Measurements from ENCODE around the gene ITGA7. TPM values are rescaled to one million over a fixed set of nuclear protein-coding genes. Genes with fewer than 3 reads are reported as not detected.

Gene ITGA7
- polyA plus RNA-seq, 1 experiment: 11.6 TPM

- no peaks in the 10 kb centered on the region for H3K36me3 ChIP-seq (ENCODE audit: control insufficient read depth, insufficient read depth, low read length)
- no peak for TF ChIP-seq CTCF (IDR thresholded peaks at IDR 0.05; ENCODE audit: insufficient read depth, low read depth, low read length)
- no peak for DNase-seq (ENCODE audit: low read depth)
- ChIA-PET POLR2A (no interaction called here), CTCF (interaction anchor here (0.7 to 3.3 kb wide), 5 partner anchors 11 to 196 kb away, joined by 3 to 13 read pairs (median 4); a partner anchor contains a TSS)
- no peaks in the 10 kb centered on the region for H3K27me3 ChIP-seq (ENCODE audit: control insufficient read depth, insufficient read depth, low read length)
- H3K4me3 ChIP-seq (ENCODE audit: low read depth, low read length): peak overlapping the region; percentile 74
Observed at GRCh38 chr12:55717011-55718007, 9.6 kb upstream of the ITGA7 start.

GRCh38 chr12:55716582-55716957 lies 8.9 kb upstream of the ITGA7 start:
- ChIA-PET POLR2A (no interaction called here), CTCF (interaction anchor here (0.7 to 3.3 kb wide), 5 partner anchors 10 to 197 kb away, joined by 3 to 13 read pairs (median 4); a partner anchor contains a TSS)
- Histone ChIP-seq H3K27me3 (ENCODE audit: control insufficient read depth, insufficient read depth, low read length) (no peaks in the 10 kb centered on the region), H3K4me3 (ENCODE audit: low read depth, low read length) (peak overlapping the region; percentile 74), H3K36me3 (ENCODE audit: control insufficient read depth, insufficient read depth, low read length) (no peaks in the 10 kb centered on the region)
- no peak for TF ChIP-seq CTCF (IDR thresholded peaks at IDR 0.05; ENCODE audit: insufficient read depth, low read depth, low read length)
- no peak for DNase-seq (ENCODE audit: low read depth)

- Histone ChIP-seq H3K4me3 (ENCODE audit: low read depth, low read length) (peak within 1 kb of the TSS; percentile 74), H3K36me3 (ENCODE audit: control insufficient read depth, insufficient read depth, low read length) (no peaks in the 10 kb centered on the region), H3K27me3 (ENCODE audit: control insufficient read depth, insufficient read depth, low read length) (no peaks in the 10 kb centered on the region)
- POLR2A ChIA-PET: interaction anchor here (0.7 kb wide), 1 partner anchor 14 kb away, joined by 4 read pairs; no protein-coding TSS in a partner anchor
- CTCF ChIA-PET: interaction anchor here (0.6 to 1.7 kb wide), 5 partner anchors 9 to 1924 kb away, joined by 3 to 4 read pairs (median 3); a partner anchor contains a TSS
- no peak for DNase-seq (ENCODE audit: low read depth)
- TF ChIP-seq CTCF (IDR thresholded peaks at IDR 0.05; ENCODE audit: insufficient read depth, low read depth, low read length): peak; percentile 2; the same call in 1 of the 2 replicates
Observed at GRCh38 chr12:55715833-55716581, 8.3 kb upstream of the ITGA7 start, which contains the start of gene BLOC1S1. Gene BLOC1S1, plus strand, starts transcription at chr12:55716046. Its CDS starts 6 bp downstream, at chr12:55716052.

GRCh38 chr12:55715169-55715764 lies 7.6 kb upstream of the ITGA7 start:
- DNase-seq (ENCODE audit: low read depth): no peak

More at GRCh38 chr12:55715169-55715764, 7.6 kb upstream of the ITGA7 start:
- no peak for TF ChIP-seq CTCF (IDR thresholded peaks at IDR 0.05; ENCODE audit: insufficient read depth, low read depth, low read length)
- Histone ChIP-seq H3K4me3 (ENCODE audit: low read depth, low read length) (peak overlapping the region; percentile 74; the same call in 1 of the 2 replicates), H3K36me3 (ENCODE audit: control insufficient read depth, insufficient read depth, low read length) (no peaks in the 10 kb centered on the region), H3K27me3 (ENCODE audit: control insufficient read depth, insufficient read depth, low read length) (no peaks in the 10 kb centered on the region)
- CTCF ChIA-PET: interaction anchor here (0.6 to 1.7 kb wide), 4 partner anchors 9 to 1923 kb away, joined by 3 to 4 read pairs (median 3); a partner anchor contains a TSS
- POLR2A ChIA-PET: interaction anchor here (0.7 kb wide), 1 partner anchor 14 kb away, joined by 4 read pairs; no protein-coding TSS in a partner anchor
